GM10248 (cell line): ENCODE measurements around the gene SLC16A5.

Experiments used
- CTCF ChIA-PET: fragments of 300-600 bp; sonication (Branson Sonifier 250); formaldehyde crosslinking; extraction: SDS; loops from one replicate; lab custom pipeline; 2021; ENCODE audit warnings: antibody characterized with exemption; lab: Yijun Ruan, JAX
- POLR2A ChIA-PET: fragments of 350-650 bp; sonication (Branson Sonifier 250); formaldehyde crosslinking; extraction: SDS; loops from one replicate; lab custom pipeline; 2020; ENCODE audit warnings: antibody characterized with exemption; lab: Yijun Ruan, JAX
- DNase-seq: peaks from one replicate; pipeline ENCODE4 v3.0.0; 2012; ENCODE audit errors: extremely low spot score
- TF ChIP-seq, protein P1 (sequence below): IDR thresholded peaks from 2 replicates; pipeline ENCODE4 v1.5.1; 2012; ENCODE audit warnings: mild to moderate bottlenecking, low read depth; ENCODE audit errors: extremely low read depth, missing control alignments, control extremely low read depth

SLC16A5 gene

DNA sequence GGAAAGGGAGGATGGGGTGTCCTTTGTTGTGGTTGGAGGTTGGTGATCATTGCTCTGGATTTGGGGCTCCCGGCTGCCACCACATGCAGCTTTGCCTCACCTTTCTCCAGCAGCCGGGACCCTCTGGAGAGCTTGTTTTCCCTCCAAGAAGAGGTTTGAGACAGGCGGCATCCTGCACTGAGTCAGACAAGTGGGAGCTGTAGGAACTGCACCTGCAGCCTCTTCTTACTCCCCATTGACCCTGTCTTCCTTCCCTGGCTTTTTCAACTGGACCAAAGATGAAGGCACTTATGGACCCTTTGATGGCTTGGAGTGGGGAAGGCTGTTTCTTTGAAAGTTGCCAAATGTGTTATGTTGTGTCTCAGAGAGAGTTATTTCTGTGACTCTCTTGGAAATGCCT, 24.1 kb upstream of the SLC16A5 start:
- TF ChIP-seq, protein P1, sequence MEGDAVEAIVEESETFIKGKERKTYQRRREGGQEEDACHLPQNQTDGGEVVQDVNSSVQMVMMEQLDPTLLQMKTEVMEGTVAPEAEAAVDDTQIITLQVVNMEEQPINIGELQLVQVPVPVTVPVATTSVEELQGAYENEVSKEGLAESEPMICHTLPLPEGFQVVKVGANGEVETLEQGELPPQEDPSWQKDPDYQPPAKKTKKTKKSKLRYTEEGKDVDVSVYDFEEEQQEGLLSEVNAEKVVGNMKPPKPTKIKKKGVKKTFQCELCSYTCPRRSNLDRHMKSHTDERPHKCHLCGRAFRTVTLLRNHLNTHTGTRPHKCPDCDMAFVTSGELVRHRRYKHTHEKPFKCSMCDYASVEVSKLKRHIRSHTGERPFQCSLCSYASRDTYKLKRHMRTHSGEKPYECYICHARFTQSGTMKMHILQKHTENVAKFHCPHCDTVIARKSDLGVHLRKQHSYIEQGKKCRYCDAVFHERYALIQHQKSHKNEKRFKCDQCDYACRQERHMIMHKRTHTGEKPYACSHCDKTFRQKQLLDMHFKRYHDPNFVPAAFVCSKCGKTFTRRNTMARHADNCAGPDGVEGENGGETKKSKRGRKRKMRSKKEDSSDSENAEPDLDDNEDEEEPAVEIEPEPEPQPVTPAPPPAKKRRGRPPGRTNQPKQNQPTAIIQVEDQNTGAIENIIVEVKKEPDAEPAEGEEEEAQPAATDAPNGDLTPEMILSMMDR = no peak
- POLR2A ChIA-PET = interaction anchor here (1.1 kb wide), 1 partner anchor 16 kb away, joined by 3 read pairs; no protein-coding TSS in a partner anchor
- CTCF ChIA-PET = interaction anchor here (0.9 to 5.6 kb wide), 4 partner anchors 10 to 138 kb away, joined by 3 to 30 read pairs (median 4); no protein-coding TSS in a partner anchor
- DNase-seq = no peak

DNA sequence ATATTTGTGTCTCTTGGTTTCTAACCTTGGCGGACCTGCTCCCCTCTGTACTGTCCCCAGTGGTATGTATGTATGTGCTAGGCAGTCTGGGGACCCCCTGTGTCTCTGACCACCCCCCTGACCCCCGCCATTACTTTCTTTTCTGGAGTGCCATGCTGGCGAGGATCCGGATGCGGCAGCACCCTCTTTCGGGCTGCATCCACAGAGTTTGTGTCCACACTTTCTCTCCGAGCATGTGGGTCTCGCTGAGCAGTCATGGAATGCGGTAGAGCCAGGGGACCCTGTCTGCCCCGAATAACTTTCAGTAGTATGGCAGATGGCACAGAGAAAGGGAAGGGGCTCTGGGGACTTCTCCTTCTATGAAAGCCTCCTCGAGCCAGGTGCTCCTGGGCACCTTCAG, 23.7 kb upstream of the SLC16A5 start:
- no peak for DNase-seq
- POLR2A ChIA-PET = interaction anchor here (1.1 kb wide), 1 partner anchor 16 kb away, joined by 3 read pairs; no protein-coding TSS in a partner anchor
- CTCF ChIA-PET = interaction anchor here (0.9 to 5.6 kb wide), 4 partner anchors 9 to 137 kb away, joined by 3 to 30 read pairs (median 4); no protein-coding TSS in a partner anchor
- TF ChIP-seq, protein P1 = no peak

DNA sequence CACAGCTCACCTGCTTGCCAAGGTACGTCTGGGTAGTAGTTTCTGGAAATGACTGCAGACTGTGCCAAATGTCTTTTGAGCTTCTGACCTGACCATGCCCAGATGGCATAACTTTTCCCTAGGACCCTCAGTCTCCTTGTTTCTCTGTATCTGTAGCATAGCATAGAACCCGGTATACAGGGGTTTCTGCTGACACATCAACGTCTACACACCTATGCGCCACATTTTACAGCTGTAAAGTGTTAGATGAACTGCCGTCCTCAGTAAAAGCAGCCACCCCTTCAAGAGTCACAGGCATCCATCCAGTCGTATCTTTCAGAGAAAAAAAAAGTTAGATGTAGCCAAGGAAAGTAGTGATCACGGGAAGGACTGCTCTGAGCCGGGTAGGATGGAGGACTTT, 23.3 kb upstream of the SLC16A5 start:
- TF ChIP-seq, protein P1 = no peak
- CTCF ChIA-PET = interaction anchor here (1.4 to 5.6 kb wide), 2 partner anchors 50 to 107 kb away, joined by 3 to 30 read pairs; no protein-coding TSS in a partner anchor
- POLR2A ChIA-PET = no interaction called here
- no peak for DNase-seq

DNA sequence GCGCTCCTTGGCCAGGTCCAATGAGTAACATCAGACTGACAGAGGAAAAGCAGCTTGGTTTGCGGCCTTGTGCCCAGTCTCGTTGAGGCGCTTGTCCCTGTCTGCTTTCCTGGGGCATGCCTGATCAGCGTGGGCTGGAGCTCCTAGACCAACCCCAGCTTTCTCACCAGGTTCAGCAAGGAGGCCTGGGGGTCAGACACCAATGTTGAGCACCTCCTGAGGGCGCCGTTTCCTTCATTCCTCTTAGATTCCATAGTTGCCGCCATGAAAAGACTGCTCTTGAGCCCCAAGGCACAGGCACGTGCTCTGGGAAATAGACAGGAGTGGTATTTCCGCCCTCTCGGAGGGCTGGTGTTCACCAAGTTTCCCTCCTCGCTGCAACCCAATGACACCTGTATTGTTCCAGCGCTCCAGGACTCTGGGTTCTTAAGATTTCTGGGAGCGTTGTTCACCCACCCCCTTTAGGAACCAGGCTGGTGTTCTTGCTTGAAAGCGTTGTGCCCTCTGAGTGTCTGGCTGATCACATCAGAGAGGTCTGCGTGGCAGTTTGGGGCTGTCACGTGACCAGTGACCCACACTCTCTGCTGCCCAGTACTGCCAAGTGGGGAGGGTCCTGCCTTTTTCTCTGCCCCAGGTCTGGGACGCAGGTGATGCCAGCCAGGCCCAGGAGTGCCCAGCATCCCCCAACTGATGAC, 22.7 kb upstream of the SLC16A5 start:
- TF ChIP-seq, protein P1 = no peak
- ChIA-PET POLR2A (no interaction called here), CTCF (interaction anchor here (1.1 to 2.6 kb wide), 2 partner anchors 17 to 23 kb away, joined by 3 to 9 read pairs; partner anchors contain the start of gene SLC16A5)
- DNase-seq = no peak

DNA sequence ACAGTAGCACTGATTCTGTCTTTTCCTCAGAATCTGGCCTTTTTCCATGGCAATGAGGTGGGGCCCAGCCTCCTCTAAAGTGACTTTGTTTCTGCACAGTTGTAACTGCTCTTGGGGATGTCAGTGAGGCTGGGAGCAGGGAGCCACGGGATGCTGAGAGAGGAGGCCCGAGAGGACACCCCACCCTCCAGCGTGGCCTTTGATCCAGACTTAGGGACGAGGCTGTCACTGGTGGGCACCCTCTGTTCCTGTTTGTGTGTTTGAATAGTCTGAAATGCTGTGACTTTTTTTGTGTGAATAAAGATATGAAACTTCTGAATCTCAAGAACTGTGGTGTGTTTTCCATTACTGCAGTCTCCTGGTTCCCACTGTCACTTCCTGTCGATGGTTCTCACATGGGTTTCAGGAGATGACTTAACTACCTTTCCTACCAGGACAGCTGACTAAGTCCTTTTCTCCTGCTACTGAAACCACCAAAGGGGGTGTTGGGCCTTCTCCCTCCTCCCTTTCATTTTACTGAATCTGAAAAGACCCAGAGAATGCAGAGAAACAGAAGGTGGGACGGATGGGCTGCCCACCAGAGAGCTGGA, 22.1 kb upstream of the SLC16A5 start:
- TF ChIP-seq, protein P1 = no peak
- ChIA-PET CTCF (interaction anchor here (1.0 to 5.1 kb wide), 5 partner anchors 12 to 136 kb away, joined by 3 to 23 read pairs (median 5); partner anchors contain the start of gene SLC16A5), POLR2A (interaction anchor here (0.7 kb wide), 1 partner anchor 181 kb away, joined by 4 read pairs; no protein-coding TSS in a partner anchor)
- DNase-seq = peak; percentile 67

DNA sequence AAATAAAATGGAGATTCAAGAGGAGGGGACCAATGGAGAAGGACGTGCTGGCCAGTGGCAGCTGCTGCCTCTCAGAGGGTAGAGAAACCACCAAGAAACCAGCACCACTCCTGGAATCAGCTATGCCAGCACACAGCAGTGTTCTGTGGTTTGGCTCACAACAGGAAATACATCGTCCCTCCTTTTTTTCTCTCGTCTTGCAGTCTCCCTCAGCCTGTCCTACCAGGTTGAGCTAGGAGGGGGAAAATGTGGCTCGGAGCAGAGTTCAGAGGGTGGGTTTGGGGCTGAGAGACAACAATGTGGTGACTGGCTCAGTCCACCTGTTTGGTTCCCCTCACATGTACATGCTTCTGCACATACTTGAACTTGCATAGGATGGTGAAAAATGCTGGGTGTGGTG, 19.9 kb upstream of the SLC16A5 start:
- CTCF ChIA-PET = interaction anchor here (0.7 to 5.1 kb wide), 7 partner anchors 10 to 134 kb away, joined by 3 to 23 read pairs (median 9); partner anchors contain the start of genes NT5C and SLC16A5
- TF ChIP-seq, protein P1 = no peak
- DNase-seq = no peak
- POLR2A ChIA-PET = no interaction called here
